ENCODE results near the gene GFM1. TPM values are rescaled to one million over a fixed set of nuclear protein-coding genes. Genes with fewer than 3 reads are reported as not detected.

Gene GFM1
- total and polyA plus RNA-seq, 2 experiments from 2014 or later = 24.5 to 59.9 TPM

GRCh38 chr3:158658889-158659288, 14.6 kb downstream of the GFM1 start:
- no peak for DNase-seq (ENCODE audit: low spot score)
- Histone ChIP-seq H3K27me3 (ENCODE audit: insufficient read depth) (no peaks in the 10 kb centered on the region), H3K27ac (ENCODE audit: low read depth) (peak overlapping the region; percentile 21; the same call in 1 of the 2 replicates), H4K20me1 (replicated peaks; ENCODE audit: insufficient read depth) (no peaks in the 10 kb centered on the region; the same call in 1 of the 2 replicates), H3K79me2 (replicated peaks; ENCODE audit: insufficient read depth) (no peaks in the 10 kb centered on the region), H3K4me2 (no peak overlapping the region), H2AFZ (no peak overlapping the region), H3F3A (replicated peaks; ENCODE audit: low read depth) (no peaks in the 10 kb centered on the region), H3K9me2 (ENCODE audit: insufficient read depth) (no peaks in the 10 kb centered on the region), H3K36me3 (ENCODE audit: insufficient read depth) (peaks cover 40% of the 10 kb centered on the region), H3K4me1 (ENCODE audit: insufficient read depth) (no peaks in the 10 kb centered on the region), H3K4me3 (no peak overlapping the region)
- Mint-ChIP-seq H3K27ac (no peak overlapping the region), H3K36me3 (ENCODE audit: low read depth) (peaks cover 26% of the 10 kb centered on the region; the same call in 2 of the 3 replicates), H3K9me3 (no peaks in the 10 kb centered on the region), H3K27me3 (ENCODE audit: insufficient read depth, low read depth, poor library complexity) (no peaks in the 10 kb centered on the region), H3K4me3 (no peak overlapping the region), H3K4me1 (no peaks in the 10 kb centered on the region)
- TF ChIP-seq CTCF (conservative IDR thresholded peaks at IDR 0.05; ENCODE audit: low read depth in 2 of 2) (no peak), CREB1 (CRISPR knock-in tag; IDR thresholded peaks at IDR 0.05; ENCODE audit: low read depth) (no peak), ZNF331 (CRISPR knock-in tag; IDR thresholded peaks at IDR 0.05; ENCODE audit: low read depth) (no peak), STAT1 (IDR thresholded peaks at IDR 0.05; ENCODE audit: unreplicated experiment) (no peak), NANOG (IDR thresholded peaks at IDR 0.05; ENCODE audit: borderline replicate concordance) (no peak), JUNB (IDR thresholded peaks at IDR 0.05; ENCODE audit: unreplicated experiment) (no peak), EZH2 (IDR thresholded peaks at IDR 0.05; ENCODE audit: low read depth, unreplicated experiment) (no peak), ETS1 (IDR thresholded peaks at IDR 0.05) (no peak), ZNF462 (CRISPR knock-in tag; IDR thresholded peaks at IDR 0.05) (no peak), REST (IDR thresholded peaks at IDR 0.05; ENCODE audit: unreplicated experiment) (no peak), POLR2AphosphoS5 (IDR thresholded peaks at IDR 0.05; ENCODE audit: low read depth) (no peak), EZH2phosphoT487 (IDR thresholded peaks at IDR 0.05; ENCODE audit: unreplicated experiment) (no peak), ZNF114 (CRISPR knock-in tag; IDR thresholded peaks at IDR 0.05) (no peak)
- no peak for ATAC-seq
